Measurements from ENCODE around the gene ANKRD65.
"Not testable (repeated sequence)": the region's sequence is repeated elsewhere in the genome, so short reads cannot be mapped to it uniquely, and the experiment has no call there.

Gene ANKRD65

DNA sequence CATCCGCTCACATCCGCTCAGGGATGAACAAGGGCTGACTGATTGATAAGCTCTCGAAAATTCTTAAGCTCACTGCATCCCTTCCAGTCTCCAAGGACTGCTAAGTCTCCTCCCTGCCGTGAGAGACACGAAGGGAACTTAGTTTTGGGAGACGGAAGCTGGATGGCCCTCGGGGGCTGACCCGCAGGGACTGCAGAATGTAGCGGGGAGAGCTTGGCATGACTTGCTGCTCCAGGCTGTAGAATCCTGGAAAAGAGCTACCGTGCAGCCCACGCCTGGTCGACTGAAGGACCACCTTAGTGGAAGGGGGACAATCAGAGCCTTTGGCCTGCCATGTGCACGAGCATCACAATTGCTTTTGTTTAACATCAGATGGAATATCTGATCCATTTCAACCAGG is 5.3 kb downstream of the ANKRD65 start:
- no peak for DNase-seq

DNA sequence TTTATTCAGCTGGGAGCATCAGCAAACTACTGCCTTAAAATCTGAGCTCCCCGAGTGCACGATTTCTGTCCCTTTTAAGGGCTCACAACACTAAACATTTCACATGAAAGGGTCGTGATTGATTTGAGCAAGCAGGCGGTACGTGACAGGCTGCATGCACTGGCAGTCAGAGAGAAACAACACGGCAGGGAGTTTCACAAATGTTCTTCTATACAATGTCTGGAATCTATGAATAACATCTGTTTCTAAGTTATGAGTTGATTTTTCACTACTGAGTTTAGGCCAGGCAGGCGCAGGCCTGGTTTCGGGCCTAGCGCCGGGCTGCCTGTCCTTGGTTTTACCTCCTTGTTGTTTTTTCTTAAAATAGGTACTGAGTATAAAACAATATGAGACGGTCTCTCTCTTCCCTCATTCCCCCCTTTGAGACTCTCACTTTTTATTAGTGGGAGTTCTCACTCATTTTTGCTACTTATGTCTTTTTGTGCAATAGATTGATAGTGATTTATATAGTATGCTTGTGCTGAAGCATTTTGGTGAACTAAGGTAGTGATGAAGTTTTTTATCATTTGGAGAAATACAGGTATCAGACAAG is 8.7 kb downstream of the ANKRD65 start:
- not testable (repeated sequence) for DNase-seq

DNA sequence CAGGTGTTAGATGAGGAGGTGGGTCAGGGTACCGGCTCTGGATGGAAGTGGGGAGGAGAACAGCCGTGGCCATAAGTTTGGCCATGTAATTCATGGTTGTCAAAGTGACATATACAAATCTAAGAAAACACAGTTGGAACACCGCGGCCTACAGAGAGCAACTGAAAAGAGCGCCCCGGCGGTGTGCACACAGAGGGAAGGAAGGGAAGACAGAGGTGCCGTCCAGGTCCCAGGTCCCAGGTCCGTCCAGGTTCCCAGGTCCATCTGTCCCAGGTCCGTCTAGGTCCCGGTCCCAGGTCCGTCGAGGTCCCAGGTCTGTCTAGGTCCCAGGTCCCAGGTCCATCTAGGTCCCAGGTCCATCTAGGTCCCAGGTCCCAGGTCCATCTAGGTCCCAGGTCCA is 9.4 kb downstream of the ANKRD65 start:
- no peak for DNase-seq

DNA sequence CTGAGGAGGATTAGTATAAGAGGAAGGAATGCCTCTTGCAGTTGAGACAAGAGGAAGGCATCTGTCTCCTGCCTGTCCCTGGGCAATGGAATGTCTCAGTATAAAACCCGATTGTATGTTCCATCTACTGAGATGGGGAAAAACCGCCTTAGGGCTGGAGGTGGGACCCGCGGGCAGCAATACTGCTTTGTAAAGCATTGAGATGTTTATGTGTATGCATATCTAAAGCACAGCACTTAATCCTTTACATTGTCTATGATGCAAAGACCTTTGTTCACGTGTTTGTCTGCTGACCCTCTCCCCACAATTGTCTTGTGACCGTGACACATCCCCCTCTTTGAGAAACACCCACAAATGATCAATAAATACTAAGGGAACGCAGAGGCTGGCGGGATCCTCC is 10.8 kb downstream of the ANKRD65 start:
- not testable (repeated sequence) for DNase-seq

DNA sequence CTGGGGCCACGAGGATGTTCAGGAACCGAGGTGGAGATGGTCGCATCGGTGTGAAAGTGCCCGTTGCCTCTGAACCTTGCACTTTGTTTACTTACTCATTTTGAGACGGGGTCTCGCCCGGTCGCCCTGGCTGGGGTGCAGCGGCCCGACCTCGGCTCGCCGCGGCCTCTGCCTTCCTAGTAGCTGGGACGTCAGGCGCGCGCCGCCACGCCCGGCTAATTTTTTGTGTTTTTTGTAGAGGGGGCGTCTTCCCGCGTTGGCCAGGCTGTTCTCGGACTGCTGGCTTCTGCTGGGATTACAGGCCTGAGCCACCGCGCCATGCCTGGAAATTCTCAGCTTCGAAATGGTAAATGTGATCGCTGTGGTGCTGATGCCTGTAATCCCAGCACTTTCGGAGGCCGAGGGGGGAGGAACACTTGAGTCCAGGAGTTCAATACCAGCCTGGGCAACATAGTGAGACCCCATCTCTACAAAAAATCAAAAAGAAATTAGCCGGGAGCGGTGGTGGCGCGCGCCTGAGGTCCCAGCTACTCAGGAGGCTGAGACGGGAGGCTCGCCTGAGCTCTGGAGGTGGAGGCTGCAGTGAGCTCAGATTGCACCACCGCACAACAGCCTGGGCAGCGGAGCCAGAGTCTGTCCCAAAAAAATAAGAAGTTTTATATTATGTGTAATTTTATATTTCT is 13.3 kb downstream of the ANKRD65 start:
- no peak for DNase-seq

DNA sequence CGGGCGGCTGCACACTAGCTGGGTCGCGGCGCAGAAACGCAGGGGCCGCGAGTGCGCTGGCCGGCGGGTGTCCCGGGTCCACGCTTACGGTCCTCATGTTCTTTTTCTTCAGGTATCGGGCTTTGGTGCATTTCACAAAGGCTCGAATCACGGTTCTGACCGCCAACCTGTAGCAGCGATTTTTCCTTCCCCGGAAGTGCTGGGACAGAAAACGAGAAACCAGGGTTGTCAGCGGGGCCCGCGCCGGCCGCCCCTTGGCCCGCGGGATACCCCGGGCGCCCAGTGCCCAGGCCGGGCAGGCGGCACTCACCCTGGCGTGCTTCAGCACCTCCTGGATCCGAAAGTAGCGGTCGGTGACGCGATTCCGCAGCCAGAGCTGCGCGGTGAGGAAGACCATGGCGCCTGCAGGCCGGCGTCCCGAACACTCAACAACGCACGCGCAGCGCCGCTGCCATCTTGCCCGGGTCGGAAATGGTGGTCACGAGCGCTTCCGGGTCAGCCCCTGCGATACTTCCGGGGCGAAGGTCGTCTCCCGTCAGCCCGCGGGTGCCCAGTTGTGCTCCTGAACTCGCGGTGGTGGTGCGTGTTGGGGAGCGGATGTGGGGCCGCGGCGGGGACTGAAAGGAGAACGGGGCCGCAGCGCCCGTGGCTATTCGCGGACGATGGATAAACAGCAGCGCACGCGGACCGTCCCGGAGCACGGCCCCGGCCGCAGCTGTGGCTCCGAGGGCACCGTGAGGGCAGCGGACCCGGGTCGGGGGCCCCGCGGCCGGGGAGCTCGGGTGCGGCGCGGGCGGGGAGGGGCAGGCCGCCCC is 14.0 kb downstream of the ANKRD65 start, which contains the start of gene MRPL20:
Gene MRPL20, minus strand, starts transcription at position 473 of the 815 bp plus-strand sequence. Its CDS starts 76 bp downstream, at position 397.
- peak; percentile 42 for DNase-seq

DNA sequence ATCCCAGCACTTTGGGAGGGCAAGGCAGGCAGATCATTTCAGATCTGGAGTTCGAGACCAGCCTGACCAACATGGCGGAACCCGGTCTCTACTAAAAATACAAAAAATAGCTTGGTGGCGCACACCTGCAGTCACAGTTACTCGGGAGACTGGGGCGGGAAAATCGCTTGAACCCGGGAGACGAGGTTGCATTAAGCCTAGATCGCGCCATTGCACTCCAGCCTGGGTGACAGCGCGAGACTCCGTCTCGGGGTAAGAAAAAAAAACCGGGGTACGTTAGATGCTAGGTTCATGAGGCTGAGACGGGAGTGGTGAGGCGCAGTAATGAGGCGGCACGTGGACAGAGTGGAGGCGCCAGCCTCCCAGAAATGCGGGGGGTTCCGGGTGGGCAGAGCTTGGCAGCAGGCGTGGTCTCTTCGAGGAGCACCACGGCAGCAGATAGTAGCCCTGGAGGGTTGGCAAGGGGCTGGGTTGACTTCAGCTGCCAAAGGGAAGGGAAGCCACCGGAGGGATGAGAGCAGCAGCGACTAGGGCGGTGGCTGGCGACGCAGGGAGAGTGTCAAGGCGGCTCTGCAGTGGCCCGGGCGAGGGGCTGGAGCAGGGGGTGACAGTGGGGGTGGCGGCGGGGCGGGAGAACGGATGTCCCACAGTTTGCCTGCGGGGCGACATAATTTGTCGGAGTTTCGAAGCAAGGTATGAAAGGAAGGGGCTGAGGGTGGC is 14.8 kb downstream of the ANKRD65 start:
- no peak for DNase-seq

DNA sequence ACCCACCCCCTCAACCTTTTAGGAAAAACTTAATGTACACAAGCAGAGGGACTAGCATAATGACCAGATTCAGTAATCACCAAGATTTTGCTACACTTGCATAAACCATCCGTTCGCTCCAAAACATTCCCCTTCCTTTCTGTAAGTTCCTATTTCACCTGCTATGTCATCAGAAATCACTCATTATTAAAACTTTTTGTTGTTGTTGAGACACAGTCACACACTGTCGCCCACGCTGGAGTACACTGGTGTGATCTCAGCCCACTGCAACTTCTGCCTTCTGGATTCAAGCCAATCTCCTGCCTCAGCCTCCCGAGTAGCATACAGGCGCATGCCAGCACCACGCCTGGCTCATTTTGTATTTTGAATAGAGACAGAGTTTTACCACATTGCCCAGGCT is 17.4 kb downstream of the ANKRD65 start:
- no peak for DNase-seq

DNA sequence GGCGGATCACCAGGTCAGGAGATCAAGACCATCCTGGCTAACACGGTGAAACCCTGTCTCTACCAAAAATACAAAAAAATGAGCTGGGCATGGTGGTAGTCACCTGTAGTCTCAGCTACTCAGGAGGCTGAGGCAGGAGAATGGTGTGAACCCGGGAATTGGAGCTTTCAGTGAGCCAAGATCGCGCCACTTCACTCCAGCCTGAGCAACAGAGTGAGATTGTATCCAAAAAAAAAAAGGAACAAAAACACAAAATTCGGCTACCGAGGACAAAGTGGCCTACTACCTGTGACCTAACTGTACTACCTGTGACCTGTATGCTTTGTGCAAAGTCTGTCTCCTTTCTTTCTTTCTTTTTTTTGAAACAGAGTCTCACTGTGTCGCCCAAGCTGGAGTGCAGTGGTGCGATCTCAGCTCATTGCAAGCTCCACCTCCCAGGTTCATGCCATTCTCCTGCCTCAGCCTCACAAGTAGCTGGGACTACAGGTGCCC is 18.1 kb downstream of the ANKRD65 start:
- DNase-seq, result not testable (repeated sequence)

DNA sequence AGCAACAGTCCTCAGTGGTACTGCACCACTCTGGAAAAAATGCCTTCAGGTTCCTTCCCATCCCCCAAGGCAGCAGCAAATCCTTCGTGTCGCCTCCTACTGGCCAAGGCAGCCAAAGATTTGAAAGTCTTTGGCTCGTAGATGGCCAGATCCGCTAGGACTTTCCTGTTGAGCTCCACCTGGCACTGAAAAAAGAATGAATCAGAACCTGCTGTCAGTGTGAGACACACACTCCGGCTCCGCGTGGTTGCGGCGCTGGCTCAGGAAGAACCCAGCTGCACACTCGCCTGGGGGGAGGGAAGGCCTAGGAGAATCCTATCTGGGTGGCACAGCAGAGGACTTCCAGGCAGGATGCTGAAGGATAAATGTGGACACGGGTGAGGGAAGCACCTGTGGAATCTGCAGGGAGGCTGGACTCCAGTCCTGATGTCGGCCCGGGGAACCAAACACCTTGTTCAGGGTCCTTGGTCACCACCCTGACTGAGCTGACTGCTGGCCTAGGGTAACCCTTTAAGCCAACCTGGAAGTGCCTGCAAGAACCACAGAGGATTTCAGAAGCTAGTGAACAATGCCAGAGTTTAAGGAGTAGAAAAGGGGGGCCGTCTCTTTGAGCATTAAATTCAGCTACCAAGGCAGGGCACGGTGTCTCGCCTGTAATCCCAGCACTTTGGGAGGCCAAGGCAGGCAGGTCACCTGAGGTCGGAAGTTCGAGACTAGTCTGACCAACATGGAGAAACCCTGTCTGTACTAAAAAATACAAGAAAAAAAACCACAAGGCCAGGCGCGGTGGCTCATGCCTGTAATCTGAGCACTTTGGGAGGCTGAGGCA is 18.8 kb downstream of the ANKRD65 start:
- no peak for DNase-seq

DNA sequence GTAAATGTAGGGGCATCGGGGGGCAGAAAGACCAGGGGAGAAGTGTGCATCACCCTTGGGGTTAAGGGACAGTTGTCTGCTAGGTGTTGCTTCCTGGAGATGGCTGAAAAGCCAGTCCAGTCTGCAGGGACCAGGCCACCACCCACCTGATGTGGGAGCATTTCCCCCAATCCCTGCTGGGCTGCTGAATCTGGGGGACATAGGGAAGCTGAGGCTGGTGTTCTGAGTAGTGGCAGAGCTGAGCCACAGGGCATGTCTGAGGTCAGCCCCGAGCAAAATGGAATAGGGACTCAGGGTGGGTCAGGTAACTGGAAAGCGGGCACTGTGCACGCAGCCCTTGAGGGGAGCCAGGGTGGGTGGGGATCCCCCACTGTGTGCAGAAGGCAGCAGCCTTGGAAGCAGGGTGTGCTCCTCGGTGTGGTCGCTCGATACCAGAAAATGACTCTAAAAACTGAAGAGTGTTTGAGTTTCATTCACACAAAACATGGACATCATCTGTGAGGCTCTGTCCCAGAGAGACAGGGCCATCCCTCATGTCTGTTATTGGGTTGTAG is 19.5 kb downstream of the ANKRD65 start:
- DNase-seq, result no peak

DNA sequence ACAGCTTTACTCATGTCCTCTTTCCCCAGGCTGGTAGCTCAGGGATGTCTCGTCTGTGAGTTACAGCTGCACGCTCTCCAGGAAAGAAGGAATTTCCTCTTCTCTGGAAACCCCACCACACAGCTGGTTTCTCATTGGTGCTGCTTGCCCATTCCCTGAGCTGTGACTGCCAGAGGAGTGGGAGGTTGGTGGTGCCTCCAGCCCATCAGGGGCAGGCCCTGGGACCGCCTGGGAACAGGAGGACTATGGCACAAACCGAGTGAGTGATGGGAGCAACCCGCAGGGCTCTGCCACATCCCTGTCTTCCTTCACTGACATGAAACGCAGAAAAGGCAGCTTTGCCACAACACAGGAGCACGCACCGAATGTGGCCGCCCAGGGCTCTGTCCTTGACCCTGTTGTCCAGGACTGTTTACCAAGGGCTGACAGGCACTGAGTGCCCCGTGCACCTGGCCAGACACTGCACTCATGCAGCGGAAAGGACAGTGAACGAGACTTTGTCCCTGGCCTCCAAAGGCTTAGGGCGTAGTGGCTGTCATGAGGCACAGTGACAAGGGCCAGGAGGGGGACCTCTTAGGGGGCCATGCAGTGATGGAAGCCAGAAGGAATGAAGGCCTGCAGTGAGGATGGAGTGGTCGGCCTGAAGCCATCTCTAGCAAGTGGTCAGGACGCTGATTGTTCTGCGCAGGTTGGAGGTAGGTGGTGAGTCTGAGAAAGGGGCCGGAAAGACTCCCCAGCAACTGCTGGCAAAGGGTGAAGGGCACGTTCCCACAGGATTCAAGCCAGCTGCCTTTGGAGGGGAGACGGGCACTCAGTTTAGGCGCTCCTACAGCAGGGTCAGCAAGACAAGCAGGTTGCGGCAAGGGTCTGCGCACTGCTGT is 20.3 kb downstream of the ANKRD65 start:
- DNase-seq, result no peak

DNA sequence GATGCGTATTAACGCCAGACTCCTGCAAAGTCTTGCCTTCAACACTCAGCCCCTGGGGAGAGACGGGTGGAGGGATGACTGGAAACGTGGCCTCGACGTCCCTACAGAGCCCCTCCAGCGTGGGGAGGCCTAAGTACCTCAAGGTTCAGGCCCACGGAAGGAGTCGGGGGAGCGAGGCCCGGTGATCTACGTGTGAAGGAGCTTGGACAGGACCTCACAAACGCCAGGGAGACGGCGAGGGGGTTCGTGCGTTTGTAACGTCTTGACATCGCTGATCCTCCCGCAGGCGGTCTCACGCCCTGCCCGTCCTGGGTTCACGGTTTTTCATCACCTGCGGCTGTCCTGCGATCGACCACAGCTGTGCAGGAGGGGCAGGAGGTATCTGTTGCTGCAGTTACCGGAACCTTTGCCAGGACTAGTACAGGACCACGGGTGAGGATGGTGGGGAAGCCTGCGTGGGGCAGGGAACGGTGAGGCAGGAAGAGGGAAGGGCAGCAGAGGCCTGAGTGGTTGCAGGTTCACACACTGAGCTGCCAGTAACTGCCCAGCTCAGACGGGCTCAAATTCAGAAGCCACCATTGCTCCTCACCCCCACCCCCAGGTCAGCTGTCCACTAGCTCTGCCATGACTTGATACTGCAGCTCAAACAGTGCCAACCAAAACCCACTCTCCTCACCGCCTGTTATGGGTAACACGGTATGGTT is 21.1 kb downstream of the ANKRD65 start:
- no peak for DNase-seq

DNA sequence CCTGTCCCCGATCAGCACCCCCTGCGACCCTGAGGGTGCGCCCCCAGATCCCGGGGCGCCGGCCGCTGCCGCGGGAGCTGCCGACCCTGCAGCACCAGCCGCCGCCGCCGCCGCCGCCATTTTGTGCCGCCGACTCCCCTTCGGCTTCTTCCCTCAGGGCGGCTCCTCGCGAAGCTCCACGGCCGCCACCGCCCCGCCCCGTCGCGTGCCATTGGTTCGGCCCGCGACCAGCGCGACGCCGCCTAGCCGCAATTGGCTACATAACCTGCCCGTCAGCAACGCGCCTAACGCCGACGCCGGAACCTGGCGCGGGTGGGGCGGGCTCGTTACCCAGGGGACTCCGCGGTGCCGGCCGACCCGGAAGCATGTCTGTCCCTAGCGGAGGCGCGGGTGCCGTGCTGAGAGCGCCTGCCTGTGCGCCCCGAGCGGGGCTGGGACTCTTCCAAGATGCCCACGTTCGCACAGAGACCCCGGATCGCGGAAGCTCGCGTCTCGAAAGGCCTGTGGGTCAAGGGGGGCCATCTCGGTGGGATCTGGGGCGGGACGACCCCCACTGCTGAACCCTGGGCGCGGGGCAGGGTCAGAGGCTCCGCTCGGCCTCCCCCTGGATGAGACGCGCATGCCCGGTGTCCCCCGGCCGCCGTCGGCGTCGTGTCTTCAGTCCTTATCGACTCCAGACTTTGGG is 21.7 kb downstream of the ANKRD65 start, which contains the start of gene CCNL2:
Gene CCNL2, minus strand, starts transcription at position 149 of the 685 bp plus-strand sequence. Its CDS starts 29 bp downstream, at position 120.
- peak; percentile 66 for DNase-seq

DNA sequence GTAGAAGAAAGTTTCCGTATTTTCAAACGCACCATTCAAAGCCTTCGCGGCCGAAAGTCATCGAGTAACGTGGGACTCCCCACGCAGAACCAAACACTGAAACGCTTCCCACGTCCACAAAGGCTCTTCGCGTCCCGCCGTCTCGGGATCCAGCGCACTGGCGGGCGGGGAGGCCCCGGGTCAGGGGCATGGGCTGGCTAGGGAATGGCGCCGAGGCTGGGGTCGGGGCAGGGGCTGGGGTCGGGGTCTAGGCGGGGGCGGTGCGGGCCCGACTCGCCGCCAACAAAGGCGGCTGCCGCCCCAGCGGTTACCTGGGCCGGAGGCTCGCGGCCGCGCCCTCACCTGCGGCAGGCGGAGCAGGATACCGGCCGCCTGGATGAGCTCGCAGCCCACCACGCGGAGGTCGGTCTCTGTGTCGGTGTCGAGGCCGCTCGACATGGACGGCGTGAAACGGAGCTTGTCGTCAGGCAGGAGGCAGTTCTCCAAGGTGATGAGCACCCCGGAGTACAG is 22.3 kb downstream of the ANKRD65 start:
- DNase-seq, result no peak

DNA sequence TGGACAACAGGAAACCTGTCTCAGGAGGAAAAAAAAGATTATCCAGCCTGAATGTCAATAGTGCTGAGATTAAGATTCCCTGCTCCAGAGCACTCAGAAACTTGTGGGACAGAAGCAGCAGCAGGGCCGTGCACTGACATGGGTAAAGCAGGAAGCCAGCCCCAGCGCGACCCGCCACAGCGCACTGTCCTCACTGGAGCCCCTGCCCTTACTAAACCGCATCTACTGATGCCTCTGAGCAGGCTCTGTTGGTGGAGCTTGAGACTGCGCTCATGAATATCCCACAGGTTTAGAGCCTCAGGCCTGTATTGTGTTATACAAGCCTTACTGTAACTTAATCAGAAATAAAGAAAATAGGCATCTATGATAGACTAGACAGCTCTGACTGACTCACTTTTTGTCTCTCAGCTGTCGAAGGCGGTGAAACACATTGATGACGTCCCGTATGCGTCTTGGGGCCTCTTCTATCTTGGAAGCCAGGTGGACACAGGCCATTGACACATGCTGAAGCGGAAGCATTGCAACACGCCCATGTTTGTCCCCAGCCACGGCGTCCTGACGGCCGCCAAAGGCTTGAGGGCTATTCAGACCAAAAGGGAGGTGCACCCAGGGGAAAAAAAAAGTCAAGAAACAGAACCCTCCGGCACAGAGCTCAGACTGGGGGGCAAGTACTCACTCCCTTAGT is 23.1 kb downstream of the ANKRD65 start:
- DNase-seq, result no peak

DNA sequence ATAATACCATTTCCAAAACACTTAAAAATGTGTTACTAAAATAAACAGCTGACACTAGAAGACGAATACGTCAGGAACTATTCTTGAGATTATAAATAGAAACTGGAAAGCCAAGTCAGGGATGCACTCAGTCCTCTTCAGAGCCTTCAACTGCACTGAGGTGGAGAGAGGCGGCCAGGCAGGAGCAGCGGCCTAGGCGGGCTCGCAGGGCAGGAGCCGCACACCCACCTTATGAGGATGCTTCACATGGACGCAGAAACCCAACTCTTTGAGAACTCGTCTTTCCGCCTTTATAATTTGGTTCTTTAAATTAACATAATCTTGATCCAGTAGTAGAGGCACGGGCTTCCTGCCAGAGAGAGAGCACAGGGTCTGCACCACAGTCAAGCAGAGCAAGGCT is 25.9 kb downstream of the ANKRD65 start:
- no peak for DNase-seq

DNA sequence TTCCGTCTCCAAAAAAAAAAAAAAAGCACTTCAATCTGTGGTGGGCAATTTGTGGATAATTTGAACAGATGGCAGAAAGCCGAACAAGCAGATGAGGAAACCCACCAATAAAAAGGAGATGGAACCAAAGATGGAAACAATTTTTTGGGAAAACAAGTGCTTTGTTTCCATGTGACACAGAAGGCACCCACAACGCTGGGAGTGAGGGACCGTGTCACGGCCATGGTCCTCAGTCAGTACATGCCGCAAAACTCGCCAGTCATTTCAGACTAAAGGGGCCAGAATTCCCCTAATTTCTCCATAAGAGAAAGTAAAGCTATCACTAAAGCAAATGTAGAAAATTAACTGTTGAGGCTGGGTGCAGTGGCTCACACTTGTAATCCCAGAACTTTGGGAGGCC is 27.0 kb downstream of the ANKRD65 start:
- DNase-seq, result no peak

All from SIG-M5 (cell line).